ENCODE measurements around the gene TIMP4.

Gene TIMP4

GRCh38 chr3:12186515-12187286 is 28.0 kb upstream of the TIMP4 start:
- DNase-seq (ENCODE audit: extremely low spot score, insufficient read length, low read depth) (no peak), FAIRE-seq (no peak)

- DNase-seq (ENCODE audit: extremely low spot score, insufficient read length, low read depth) (no peak), FAIRE-seq (no peak)
Observed at GRCh38 chr3:12186046-12186445, 27.3 kb upstream of the TIMP4 start.

- DNase-seq (ENCODE audit: extremely low spot score, insufficient read length, low read depth) (no peak), FAIRE-seq (no peak)
Observed at GRCh38 chr3:12185172-12185710, 26.5 kb upstream of the TIMP4 start.

GRCh38 chr3:12184541-12184940 is 25.8 kb upstream of the TIMP4 start:
- no peak for FAIRE-seq
- no peak for DNase-seq (ENCODE audit: extremely low spot score, insufficient read length, low read depth)

GRCh38 chr3:12182687-12183441 is 24.2 kb upstream of the TIMP4 start:
- FAIRE-seq, result no peak
- no peak for DNase-seq (ENCODE audit: extremely low spot score, insufficient read length, low read depth)

GRCh38 chr3:12181806-12182205 is 23.1 kb upstream of the TIMP4 start:
- no peak for FAIRE-seq
- no peak for DNase-seq (ENCODE audit: extremely low spot score, insufficient read length, low read depth)

- no peak for FAIRE-seq
- DNase-seq (ENCODE audit: extremely low spot score, insufficient read length, low read depth), result no peak
Observed at GRCh38 chr3:12181301-12181700, 22.6 kb upstream of the TIMP4 start.

- no peak for DNase-seq (ENCODE audit: extremely low spot score, insufficient read length, low read depth)
- FAIRE-seq, result no peak
Observed at GRCh38 chr3:12180631-12181030, 21.9 kb upstream of the TIMP4 start.

- FAIRE-seq (no peak), DNase-seq (ENCODE audit: extremely low spot score, insufficient read length, low read depth) (no peak)
Observed at GRCh38 chr3:12180218-12180617, 21.5 kb upstream of the TIMP4 start.

GRCh38 chr3:12179441-12179840 is 20.7 kb upstream of the TIMP4 start:
- no peak for DNase-seq (ENCODE audit: extremely low spot score, insufficient read length, low read depth)
- FAIRE-seq, result no peak

GRCh38 chr3:12178091-12178820 is 19.5 kb upstream of the TIMP4 start:
- FAIRE-seq (no peak), DNase-seq (ENCODE audit: extremely low spot score, insufficient read length, low read depth) (no peak)

- no peak for FAIRE-seq
- no peak for DNase-seq (ENCODE audit: extremely low spot score, insufficient read length, low read depth)
Observed at GRCh38 chr3:12177126-12177525, 18.4 kb upstream of the TIMP4 start.

GRCh38 chr3:12175844-12176453 is 17.2 kb upstream of the TIMP4 start:
- FAIRE-seq (peak; percentile 31), DNase-seq (ENCODE audit: extremely low spot score, insufficient read length, low read depth) (peak; percentile 35)

GRCh38 chr3:12175137-12175593 is 16.5 kb upstream of the TIMP4 start:
- DNase-seq (ENCODE audit: extremely low spot score, insufficient read length, low read depth), result no peak
- no peak for FAIRE-seq

- FAIRE-seq, result no peak
- DNase-seq (ENCODE audit: extremely low spot score, insufficient read length, low read depth), result no peak
Observed at GRCh38 chr3:12170207-12170606, 11.5 kb upstream of the TIMP4 start.

GRCh38 chr3:12165909-12166308 is 7.2 kb upstream of the TIMP4 start:
- FAIRE-seq (no peak), DNase-seq (ENCODE audit: extremely low spot score, insufficient read length, low read depth) (no peak)

GRCh38 chr3:12159227-12159601 is 502 bp upstream of the TIMP4 start:
- DNase-seq (ENCODE audit: extremely low spot score, insufficient read length, low read depth) (no peak), FAIRE-seq (no peak)

GRCh38 chr3:12157026-12157425 is 1.7 kb downstream of the TIMP4 start:
- no peak for DNase-seq (ENCODE audit: extremely low spot score, insufficient read length, low read depth)
- FAIRE-seq, result no peak

- no peak for DNase-seq (ENCODE audit: extremely low spot score, insufficient read length, low read depth)
- FAIRE-seq, result no peak
Observed at GRCh38 chr3:12155828-12156227, 2.9 kb downstream of the TIMP4 start.

- no peak for FAIRE-seq
- DNase-seq (ENCODE audit: extremely low spot score, insufficient read length, low read depth), result no peak
Observed at GRCh38 chr3:12155264-12155663, 3.4 kb downstream of the TIMP4 start.

All from GM18507 (cell line).